Right renal cortex interstitium (tissue), 3 donors: ENCODE data around the gene EQTN. TPM values are rescaled to one million over a fixed set of nuclear protein-coding genes. Genes with fewer than 3 reads are reported as not detected.
A peak's percentile ranks its signal among the peaks of the same experiment; 100 is the strongest.
"Not testable (repeated sequence)": the region's sequence is repeated elsewhere in the genome, so short reads cannot be mapped to it uniquely, and the experiment has no call there.

ENCODE experiments used
- DNase-seq, 3 donors: peaks; one replicate each; pipeline ENCODE4 v3.0.0-alpha.2; 2013; ENCODE audit warnings: low read depth in 3 of 3, low spot score in 2 of 3
- polyA plus RNA-seq, 3 donors: library from polyadenylated mRNA; unstranded; fragments of 120-200 nt; gene quantifications; one replicate each; pipeline ENCODE4 v1.2.1, GENCODE V29; 2013; ENCODE audit not compliant: insufficient read length in 3 of 3

Gene EQTN
- polyA plus RNA-seq, 3 donors: 0.19 to 0.36 TPM; not detected in 1

GRCh38 chr9:27303219-27303618 lies 6.3 kb upstream of the EQTN start:
- DNase-seq: no peak

- DNase-seq: no peak
Observed at GRCh38 chr9:27293996-27294395, 3.0 kb downstream of the EQTN start.

- no peak for DNase-seq
Observed at GRCh38 chr9:27292659-27293405, 4.1 kb downstream of the EQTN start.

GRCh38 chr9:27291292-27291691 lies 5.7 kb downstream of the EQTN start:
- no peak for DNase-seq

GRCh38 chr9:27282269-27282668 lies 14.7 kb downstream of the EQTN start:
- DNase-seq: no peak

- DNase-seq: no peak
Observed at GRCh38 chr9:27280860-27281259, 16.1 kb downstream of the EQTN start.

GRCh38 chr9:27280249-27280648 lies 16.7 kb downstream of the EQTN start:
- no peak for DNase-seq

GRCh38 chr9:27279611-27280010 lies 17.3 kb downstream of the EQTN start:
- DNase-seq: no peak

- DNase-seq: no peak
Observed at GRCh38 chr9:27278374-27278773, 18.6 kb downstream of the EQTN start.

GRCh38 chr9:27276193-27277030 lies 20.5 kb downstream of the EQTN start:
- peak; percentile 40 to 56 (median 41) for DNase-seq

GRCh38 chr9:27273186-27273585 lies 23.8 kb downstream of the EQTN start:
- DNase-seq: no peak

- no peak for DNase-seq
Observed at GRCh38 chr9:27272103-27272502, 24.8 kb downstream of the EQTN start.

GRCh38 chr9:27261517-27262211 lies 35.3 kb downstream of the EQTN start:
- DNase-seq: no peak

GRCh38 chr9:27260789-27261516 lies 36.0 kb downstream of the EQTN start:
- no peak for DNase-seq

- no peak for DNase-seq
Observed at GRCh38 chr9:27258662-27259061, 38.3 kb downstream of the EQTN start.

- no peak for DNase-seq
Observed at GRCh38 chr9:27248702-27249101, 48.2 kb downstream of the EQTN start.

- peak in 1 of 3 donors; percentile 9 for DNase-seq
Observed at GRCh38 chr9:27247756-27248155, 49.2 kb downstream of the EQTN start.

- DNase-seq: not testable (repeated sequence)
Observed at GRCh38 chr9:27239648-27240047, 57.3 kb downstream of the EQTN start.
